Vagina (tissue), 2 donors: Measurements from ENCODE around the gene EIPR1.

Experiments
- CTCF ChIP-seq, 3 experiments: fragments of 450-650 bp in 2 of 3; fragments of 200-600 bp in 1 of 3; sonication (generic) in 1 of 3; IDR thresholded peaks; one replicate each; pipeline ENCODE4 v1.5.1; 2017 to 2019; ENCODE audit warnings: antibody characterized with exemption in 3 of 3, mild to moderate bottlenecking in 2 of 3, moderate library complexity in 2 of 3
- POLR2A ChIP-seq, 2 donors: fragments of 450-650 bp; IDR thresholded peaks; one replicate each; pipeline ENCODE4 v1.6.1; 2017; ENCODE audit warnings: antibody characterized with exemption in 2 of 2, mild to moderate bottlenecking in 2 of 2, moderate library complexity in 2 of 2
- POLR2AphosphoS5 ChIP-seq, 2 donors: sonication (generic); formaldehyde crosslinking; IDR thresholded peaks; one replicate each; pipeline ENCODE4 v1.9.0; 2017; ENCODE audit warnings: antibody characterized with exemption in 2 of 2, mild to moderate bottlenecking in 2 of 2, low read depth in 1 of 2; ENCODE audit not compliant: insufficient read depth in 1 of 2

- TF ChIP-seq CTCF (IDR thresholded peaks at IDR 0.05), result no peak
- TF ChIP-seq POLR2A (IDR thresholded peaks at IDR 0.05), result no peak
- TF ChIP-seq POLR2AphosphoS5 (IDR thresholded peaks at IDR 0.05; ENCODE audit: insufficient read depth in 1 of 2, low read depth in 1 of 2), result no peak
Observed at GRCh38 chr2:3269425-3270094, 108.1 kb downstream of the EIPR1 start.
